ENCODE results near the gene FCER2.

FCER2 gene

GRCh38 chr19:7703332-7703731 is 1.4 kb upstream of the FCER2 start:
- TF ChIP-seq, protein P1, sequence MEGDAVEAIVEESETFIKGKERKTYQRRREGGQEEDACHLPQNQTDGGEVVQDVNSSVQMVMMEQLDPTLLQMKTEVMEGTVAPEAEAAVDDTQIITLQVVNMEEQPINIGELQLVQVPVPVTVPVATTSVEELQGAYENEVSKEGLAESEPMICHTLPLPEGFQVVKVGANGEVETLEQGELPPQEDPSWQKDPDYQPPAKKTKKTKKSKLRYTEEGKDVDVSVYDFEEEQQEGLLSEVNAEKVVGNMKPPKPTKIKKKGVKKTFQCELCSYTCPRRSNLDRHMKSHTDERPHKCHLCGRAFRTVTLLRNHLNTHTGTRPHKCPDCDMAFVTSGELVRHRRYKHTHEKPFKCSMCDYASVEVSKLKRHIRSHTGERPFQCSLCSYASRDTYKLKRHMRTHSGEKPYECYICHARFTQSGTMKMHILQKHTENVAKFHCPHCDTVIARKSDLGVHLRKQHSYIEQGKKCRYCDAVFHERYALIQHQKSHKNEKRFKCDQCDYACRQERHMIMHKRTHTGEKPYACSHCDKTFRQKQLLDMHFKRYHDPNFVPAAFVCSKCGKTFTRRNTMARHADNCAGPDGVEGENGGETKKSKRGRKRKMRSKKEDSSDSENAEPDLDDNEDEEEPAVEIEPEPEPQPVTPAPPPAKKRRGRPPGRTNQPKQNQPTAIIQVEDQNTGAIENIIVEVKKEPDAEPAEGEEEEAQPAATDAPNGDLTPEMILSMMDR (IDR thresholded peaks at IDR 0.05; ENCODE audit: insufficient read depth, low read depth, low read length, missing control alignments), result no peak
- DNase-seq (ENCODE audit: low read depth), result no peak
- H3K4me3 ChIP-seq (ENCODE audit: low read length), result no peak overlapping the region

- no peak overlapping the region for H3K4me3 ChIP-seq (ENCODE audit: low read length)
- no peak for DNase-seq (ENCODE audit: low read depth)
- TF ChIP-seq, protein P1 (IDR thresholded peaks at IDR 0.05; ENCODE audit: insufficient read depth, low read depth, low read length, missing control alignments), result no peak
Measured at GRCh38 chr19:7701049-7701653, 780 bp downstream of the FCER2 start.

DNA sequence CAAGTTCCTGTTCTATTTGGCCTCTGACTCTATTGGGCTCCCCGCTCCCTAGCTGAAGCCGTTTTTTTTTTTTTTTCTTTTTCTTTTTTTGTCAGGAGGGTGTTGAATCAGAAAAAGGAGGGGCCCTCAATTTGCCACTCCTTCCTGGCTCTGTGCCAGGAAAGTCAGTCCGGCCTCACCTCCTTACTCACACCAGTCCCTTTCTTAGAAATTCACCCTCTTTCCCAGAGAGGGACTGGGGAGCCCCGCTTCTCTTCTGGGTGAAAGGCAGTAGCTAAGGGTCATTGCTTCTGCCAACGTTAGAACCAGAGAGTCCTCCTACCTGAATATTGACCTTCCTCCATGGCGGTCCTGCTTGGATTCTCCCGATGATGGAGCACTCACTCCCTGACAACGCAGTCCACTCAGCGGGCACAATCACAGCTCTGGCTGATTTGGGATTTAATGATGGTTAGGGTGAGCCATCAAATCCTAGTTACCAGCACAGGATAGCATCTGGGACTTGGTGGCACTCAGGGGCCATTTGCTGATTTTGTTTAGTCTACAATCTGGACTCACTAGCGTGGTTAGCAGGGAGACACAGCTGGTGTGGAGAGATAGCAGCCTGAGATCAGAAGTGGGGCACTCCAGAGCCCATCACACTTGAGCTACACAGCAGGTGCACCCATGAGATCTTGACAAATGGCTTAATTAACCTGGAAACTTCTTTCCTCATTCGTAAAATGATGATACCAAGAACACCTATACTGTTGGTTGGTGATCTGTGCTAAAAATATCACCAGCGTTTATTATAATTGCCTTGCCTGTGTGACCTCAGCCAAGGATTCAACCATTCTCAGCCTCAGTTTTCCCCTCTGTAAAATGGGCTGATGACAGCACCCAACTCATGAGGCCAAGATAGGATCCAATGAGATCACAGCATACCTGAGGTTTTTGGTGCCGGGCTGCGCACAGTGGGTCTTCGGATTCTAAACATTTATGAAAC is 2.2 kb downstream of the FCER2 start:
- H3K4me3 ChIP-seq (ENCODE audit: low read length), result no peak overlapping the region
- peak; percentile 61 for DNase-seq (ENCODE audit: low read depth)
- TF ChIP-seq, protein P1 (IDR thresholded peaks at IDR 0.05; ENCODE audit: insufficient read depth, low read depth, low read length, missing control alignments), result no peak

DNA sequence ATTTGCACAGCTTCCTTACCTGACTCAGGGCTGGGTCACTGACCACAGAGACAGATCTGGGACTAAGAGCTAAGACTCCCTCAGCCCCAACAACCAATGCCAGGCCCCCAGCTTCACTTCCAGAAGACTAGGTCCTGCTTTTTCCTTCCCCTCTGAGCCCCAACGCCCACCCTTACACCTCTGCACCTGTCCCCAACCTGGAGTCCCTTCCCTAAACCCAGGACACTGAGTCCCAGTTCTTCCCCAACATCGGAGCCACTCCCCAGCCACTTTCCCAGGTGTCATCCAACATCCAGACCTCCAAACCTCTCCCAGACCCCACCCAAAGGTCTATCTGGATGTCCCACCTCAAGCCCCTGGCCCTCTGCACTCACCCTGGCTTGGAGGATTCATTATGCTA is 2.9 kb downstream of the FCER2 start:
- H3K4me3 ChIP-seq (ENCODE audit: low read length), result no peak overlapping the region
- TF ChIP-seq, protein P1 (IDR thresholded peaks at IDR 0.05; ENCODE audit: insufficient read depth, low read depth, low read length, missing control alignments), result no peak
- DNase-seq (ENCODE audit: low read depth), result no peak

DNA sequence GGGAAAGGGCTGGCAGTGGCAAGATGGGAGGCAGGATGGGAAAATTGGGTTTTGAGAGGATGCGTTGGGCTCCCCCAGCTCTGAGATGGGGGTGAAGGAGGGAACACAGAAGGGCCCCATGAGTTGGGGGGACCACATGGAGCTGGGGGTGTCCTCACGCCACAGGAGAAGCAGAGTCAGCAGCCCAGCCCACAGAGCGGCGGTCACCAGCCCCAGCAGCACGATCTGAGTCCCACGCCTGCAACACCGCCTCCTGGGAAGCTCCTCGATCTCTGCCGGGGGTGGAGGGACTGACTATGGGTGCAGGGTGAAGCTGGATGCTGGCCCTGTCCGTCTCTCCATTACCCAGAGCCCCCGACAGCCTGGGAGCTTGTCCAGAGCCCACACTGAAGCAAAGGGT is 3.3 kb downstream of the FCER2 start:
- H3K4me3 ChIP-seq (ENCODE audit: low read length), result no peak overlapping the region
- TF ChIP-seq, protein P1 (IDR thresholded peaks at IDR 0.05; ENCODE audit: insufficient read depth, low read depth, low read length, missing control alignments), result no peak
- DNase-seq (ENCODE audit: low read depth), result no peak

- DNase-seq (ENCODE audit: low read depth), result no peak
- TF ChIP-seq, protein P1 (IDR thresholded peaks at IDR 0.05; ENCODE audit: insufficient read depth, low read depth, low read length, missing control alignments), result no peak
- H3K4me3 ChIP-seq (ENCODE audit: low read length), result no peak overlapping the region
Measured at GRCh38 chr19:7697721-7698287, 4.1 kb downstream of the FCER2 start.
